WTC11 (cell line): ENCODE measurements around the gene ATP2B3. TPM values are rescaled to one million over a fixed set of nuclear protein-coding genes. Genes with fewer than 3 reads are reported as not detected.

Experiments used
- ATAC-seq: fragments of 200-7000 bp; cut with Tn5 transposase; 2 replicates; pipeline ENCODE4 v1.10.0; 2021; ENCODE audit warnings: mild to moderate bottlenecking, moderate library complexity
- CTCF ChIA-PET: fragments of 300-600 bp; sonication (Branson Sonifier 250); formaldehyde crosslinking; loops from one replicate; lab custom pipeline; 2021; ENCODE audit warnings: antibody characterized with exemption; lab: Charles Lee
- POLR2A ChIA-PET: fragments of 350-600 bp; sonication (Branson Sonifier 250); formaldehyde crosslinking; loops from one replicate; lab custom pipeline; 2021; ENCODE audit warnings: antibody characterized with exemption; lab: Charles Lee
- DNase-seq: peaks from one replicate; pipeline ENCODE4 v3.0.0; 2021; ENCODE audit warnings: low spot score
- H3K27ac Mint-ChIP-seq: 2 replicates; pipeline ENCODE4 v1.8.0; 2021; ENCODE audit warnings: mixed read lengths
- H3K27me3 Mint-ChIP-seq: 2 replicates; pipeline ENCODE4 v1.8.0; 2021; ENCODE audit warnings: low read depth, mild to moderate bottlenecking, moderate library complexity, mixed read lengths
- H3K36me3 Mint-ChIP-seq: 2 replicates; pipeline ENCODE4 v1.8.0; 2021; ENCODE audit warnings: mixed read lengths
- H3K4me1 Mint-ChIP-seq: 2 replicates; pipeline ENCODE4 v1.8.0; 2022; ENCODE audit warnings: mixed read lengths
- H3K4me3 Mint-ChIP-seq: 2 replicates; pipeline ENCODE4 v1.8.0; 2021; ENCODE audit warnings: mild to moderate bottlenecking, moderate library complexity, mixed read lengths
- H3K9me3 Mint-ChIP-seq: 2 replicates; pipeline ENCODE4 v1.8.0; 2021; ENCODE audit warnings: mixed read lengths
- AR ChIP-seq: fragments of 250-450 bp; sonication (Bioruptor Pico); IDR thresholded peaks from 2 replicates; pipeline ENCODE4 v1.9.0; 2021; ENCODE audit warnings: mild to moderate bottlenecking
- CBFB ChIP-seq: sonication (generic); formaldehyde crosslinking; IDR thresholded peaks from 2 replicates; pipeline ENCODE4 v1.8.1; 2022; ENCODE audit warnings: mild to moderate bottlenecking, low read depth, missing genetic modification reagents
- CDX4 ChIP-seq: fragments of 250-450 bp; sonication (Bioruptor Pico); IDR thresholded peaks from 2 replicates; pipeline ENCODE4 v1.9.0; 2021; ENCODE audit warnings: moderate library complexity, mild to moderate bottlenecking, inconsistent platforms, borderline replicate concordance
- CREM ChIP-seq: sonication (generic); formaldehyde crosslinking; IDR thresholded peaks from 2 replicates; pipeline ENCODE4 v1.8.1; 2022; ENCODE audit warnings: mild to moderate bottlenecking, missing genetic modification reagents, moderate library complexity
- E2F1 ChIP-seq: sonication (generic); formaldehyde crosslinking; IDR thresholded peaks from 2 replicates; pipeline ENCODE4 v1.8.0; 2022; ENCODE audit warnings: mild to moderate bottlenecking, missing genetic modification reagents
- FOXJ3 ChIP-seq: sonication (generic); formaldehyde crosslinking; IDR thresholded peaks from 2 replicates; pipeline ENCODE4 v1.9.0; 2021; ENCODE audit warnings: missing genetic modification reagents, mild to moderate bottlenecking, borderline replicate concordance
- FOXP1 ChIP-seq: sonication (generic); formaldehyde crosslinking; IDR thresholded peaks from 2 replicates; pipeline ENCODE4 v1.8.0; 2022; ENCODE audit warnings: missing genetic modification reagents, mild to moderate bottlenecking, moderate library complexity, borderline replicate concordance
- NR1H2 ChIP-seq: sonication (generic); formaldehyde crosslinking; IDR thresholded peaks from 2 replicates; pipeline ENCODE4 v1.9.0; 2021; ENCODE audit warnings: mild to moderate bottlenecking, moderate library complexity, missing genetic modification reagents
- NR2C2 ChIP-seq: sonication (generic); formaldehyde crosslinking; IDR thresholded peaks from 2 replicates; pipeline ENCODE4 v1.8.0; 2022; ENCODE audit warnings: mild to moderate bottlenecking, missing genetic modification reagents
- OVOL2 ChIP-seq: fragments of 250-450 bp; sonication (Bioruptor Pico); IDR thresholded peaks from 2 replicates; pipeline ENCODE4 v1.9.0; 2021; ENCODE audit warnings: mild to moderate bottlenecking, borderline replicate concordance
- SP1 ChIP-seq: sonication (generic); formaldehyde crosslinking; conservative IDR thresholded peaks from 2 replicates; pipeline ENCODE4 v1.8.1; 2022; ENCODE audit warnings: missing genetic modification reagents
- ZBTB43 ChIP-seq: sonication (generic); formaldehyde crosslinking; IDR thresholded peaks from 2 replicates; pipeline ENCODE4 v1.8.1; 2023; ENCODE audit warnings: mild to moderate bottlenecking, missing genetic modification reagents
- ZNF121 ChIP-seq: sonication (generic); formaldehyde crosslinking; IDR thresholded peaks from 2 replicates; pipeline ENCODE4 v1.8.0; 2023; ENCODE audit warnings: missing genetic modification reagents
- ZNF219 ChIP-seq: sonication (generic); formaldehyde crosslinking; IDR thresholded peaks from 2 replicates; pipeline ENCODE4 v1.8.0; 2023; ENCODE audit warnings: missing genetic modification reagents, mild to moderate bottlenecking, borderline replicate concordance
- ZNF232 ChIP-seq: sonication (generic); formaldehyde crosslinking; IDR thresholded peaks from 2 replicates; pipeline ENCODE4 v1.8.0; 2022; ENCODE audit warnings: mild to moderate bottlenecking, missing genetic modification reagents
- total RNA-seq: library from RNA; stranded (reverse); gene quantifications from 3 replicates; pipeline ENCODE4 v1.2.3, GENCODE V29; 2021
- TF ChIP-seq, protein P1 (sequence below): sonication (generic); formaldehyde crosslinking; IDR thresholded peaks from 2 replicates; pipeline ENCODE4 v1.8.1; 2022; ENCODE audit warnings: mild to moderate bottlenecking, moderate library complexity, missing genetic modification reagents
- TF ChIP-seq, protein P2 (sequence below): sonication (generic); formaldehyde crosslinking; IDR thresholded peaks from 2 replicates; pipeline ENCODE4 v1.8.1; 2022; ENCODE audit warnings: missing genetic modification reagents, borderline replicate concordance
- TF ChIP-seq, protein P3 (sequence below): sonication (generic); formaldehyde crosslinking; IDR thresholded peaks from 2 replicates; pipeline ENCODE4 v1.8.1; 2023; ENCODE audit warnings: mild to moderate bottlenecking, missing genetic modification reagents, moderate library complexity

ATP2B3 gene
- total RNA-seq, 1 experiment from 2014 or later: 0.28 TPM

DNA sequence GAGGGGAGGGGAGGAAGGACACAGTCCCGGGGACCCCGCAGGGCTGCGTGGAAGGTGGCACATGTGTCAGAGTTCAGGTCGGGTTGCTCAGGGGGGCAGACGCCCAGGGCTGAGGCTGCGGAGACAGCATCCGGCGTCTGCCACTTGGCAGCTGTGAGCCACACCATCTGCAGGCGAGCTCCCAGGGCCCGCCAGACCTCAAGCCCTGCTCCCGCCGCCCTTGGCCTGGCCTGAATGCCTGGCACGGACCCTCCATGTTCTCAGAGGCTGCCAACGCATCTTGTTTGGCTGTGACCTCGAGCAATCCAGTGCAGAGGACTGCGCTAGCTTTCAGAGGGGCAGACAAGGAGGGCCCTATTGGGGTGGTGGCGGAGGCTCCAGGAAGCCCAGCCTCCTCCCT is 17.6 kb upstream of the ATP2B3 start:
- Mint-ChIP-seq H3K27me3 (no peaks in the 10 kb centered on the region), H3K9me3 (peaks cover 6% of the 10 kb centered on the region; the same call in 1 of the 2 replicates), H3K36me3 (no peaks in the 10 kb centered on the region)
- no peak for TF ChIP-seq CDX4 (CRISPR knock-in tag)
- no peak for TF ChIP-seq FOXJ3
- TF ChIP-seq FOXP1 (CRISPR knock-in tag): no peak
- TF ChIP-seq, protein P1, sequence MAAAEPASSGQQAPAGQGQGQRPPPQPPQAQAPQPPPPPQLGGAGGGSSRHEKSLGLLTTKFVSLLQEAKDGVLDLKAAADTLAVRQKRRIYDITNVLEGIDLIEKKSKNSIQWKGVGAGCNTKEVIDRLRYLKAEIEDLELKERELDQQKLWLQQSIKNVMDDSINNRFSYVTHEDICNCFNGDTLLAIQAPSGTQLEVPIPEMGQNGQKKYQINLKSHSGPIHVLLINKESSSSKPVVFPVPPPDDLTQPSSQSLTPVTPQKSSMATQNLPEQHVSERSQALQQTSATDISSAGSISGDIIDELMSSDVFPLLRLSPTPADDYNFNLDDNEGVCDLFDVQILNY (CRISPR knock-in tag): no peak
- no peak for TF ChIP-seq OVOL2
- no peak for TF ChIP-seq ZNF121 (CRISPR knock-in tag)
- TF ChIP-seq NR1H2 (CRISPR knock-in tag): no peak
- TF ChIP-seq ZNF219 (CRISPR knock-in tag): no peak
- no peak for TF ChIP-seq NR2C2 (CRISPR knock-in tag)
- no peak for TF ChIP-seq CBFB (CRISPR knock-in tag)
- TF ChIP-seq ZBTB43: no peak
- TF ChIP-seq SP1: no peak
- TF ChIP-seq, protein P2, sequence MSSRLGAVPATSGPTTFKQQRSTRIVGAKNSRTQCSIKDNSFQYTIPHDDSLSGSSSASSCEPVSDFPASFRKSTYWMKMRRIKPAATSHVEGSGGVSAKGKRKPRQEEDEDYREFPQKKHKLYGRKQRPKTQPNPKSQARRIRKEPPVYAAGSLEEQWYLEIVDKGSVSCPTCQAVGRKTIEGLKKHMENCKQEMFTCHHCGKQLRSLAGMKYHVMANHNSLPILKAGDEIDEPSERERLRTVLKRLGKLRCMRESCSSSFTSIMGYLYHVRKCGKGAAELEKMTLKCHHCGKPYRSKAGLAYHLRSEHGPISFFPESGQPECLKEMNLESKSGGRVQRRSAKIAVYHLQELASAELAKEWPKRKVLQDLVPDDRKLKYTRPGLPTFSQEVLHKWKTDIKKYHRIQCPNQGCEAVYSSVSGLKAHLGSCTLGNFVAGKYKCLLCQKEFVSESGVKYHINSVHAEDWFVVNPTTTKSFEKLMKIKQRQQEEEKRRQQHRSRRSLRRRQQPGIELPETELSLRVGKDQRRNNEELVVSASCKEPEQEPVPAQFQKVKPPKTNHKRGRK (CRISPR knock-in tag): no peak
- no peak for TF ChIP-seq ZNF232 (CRISPR knock-in tag)
- no peak for TF ChIP-seq AR (CRISPR knock-in tag)
- no peak for TF ChIP-seq E2F1 (CRISPR knock-in tag)
- no peak for TF ChIP-seq CREM (CRISPR knock-in tag)
- TF ChIP-seq, protein P3, sequence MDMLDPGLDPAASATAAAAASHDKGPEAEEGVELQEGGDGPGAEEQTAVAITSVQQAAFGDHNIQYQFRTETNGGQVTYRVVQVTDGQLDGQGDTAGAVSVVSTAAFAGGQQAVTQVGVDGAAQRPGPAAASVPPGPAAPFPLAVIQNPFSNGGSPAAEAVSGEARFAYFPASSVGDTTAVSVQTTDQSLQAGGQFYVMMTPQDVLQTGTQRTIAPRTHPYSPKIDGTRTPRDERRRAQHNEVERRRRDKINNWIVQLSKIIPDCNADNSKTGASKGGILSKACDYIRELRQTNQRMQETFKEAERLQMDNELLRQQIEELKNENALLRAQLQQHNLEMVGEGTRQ: no peak
- TF ChIP-seq, all 79 proteins: peak for 0
- H3K27ac Mint-ChIP-seq: no peak overlapping the region
- POLR2A ChIA-PET: no interaction called here
- no peak overlapping the region for H3K4me3 Mint-ChIP-seq
- CTCF ChIA-PET: no interaction called here
- DNase-seq: no peak
- no peaks in the 10 kb centered on the region for H3K4me1 Mint-ChIP-seq
- ATAC-seq: no peak
